H1 (cell line): ENCODE measurements around the gene NR2F6. TPM values are rescaled to one million over a fixed set of nuclear protein-coding genes. Genes with fewer than 3 reads are reported as not detected.
A peak's percentile ranks its signal among the peaks of the same experiment; 100 is the strongest.

Experiments
- CTCF ChIA-PET: fragments of 300-600 bp; sonication (Branson Sonifier 250); formaldehyde crosslinking; loops from one replicate; lab custom pipeline; 2021; ENCODE audit not compliant: partially characterized antibody; lab: Charles Lee
- POLR2A ChIA-PET: fragments of 300-600 bp; sonication (Branson Sonifier 250); formaldehyde crosslinking; loops from one replicate; lab custom pipeline; 2021; ENCODE audit warnings: inconsistent platforms; ENCODE audit not compliant: partially characterized antibody; lab: Charles Lee
- DNase-seq, 2 experiments: peaks; one replicate each; pipeline versions ENCODE4 v3.0.0 to v3.0.0-alpha.2; 2010 to 2022; ENCODE audit warnings: low spot score in 2 of 2, low read depth in 1 of 2, mixed read lengths in 1 of 2
- FAIRE-seq: peaks from 2 replicates; lab custom pipeline; 2011; peaks lifted over from hg19 to GRCh38; lab: Jason Lieb, UNC
- H2AFZ ChIP-seq: 2 replicates; pipeline ENCODE4 v1.8.1; 2012; ENCODE audit warnings: low read length, inconsistent platforms
- H2AK5ac ChIP-seq: 2 replicates; pipeline ENCODE4 v1.6.1; 2013; ENCODE audit warnings: low read depth, low read length
- H2BK120ac ChIP-seq: replicated peaks from 2 replicates; pipeline ENCODE3; 2013; ENCODE audit warnings: low read depth, low read length, inconsistent platforms
- H2BK12ac ChIP-seq: 2 replicates; pipeline ENCODE4 v1.6.1; 2013; ENCODE audit warnings: low read depth, low read length
- H2BK15ac ChIP-seq: 2 replicates; pipeline ENCODE4 v1.6.1; 2013; ENCODE audit warnings: low read length
- H2BK20ac ChIP-seq: 2 replicates; pipeline ENCODE4 v1.6.1; 2013; ENCODE audit warnings: low read length
- H2BK5ac ChIP-seq: 2 replicates; pipeline ENCODE4 v1.6.1; 2013; ENCODE audit warnings: low read depth, low read length
- H3K14ac ChIP-seq: 2 replicates; pipeline ENCODE4 v1.6.1; 2013; ENCODE audit warnings: inconsistent platforms; ENCODE audit not compliant: insufficient read length
- H3K18ac ChIP-seq: 2 replicates; pipeline ENCODE4 v1.6.1; 2013; ENCODE audit warnings: low read length; ENCODE audit errors: extremely low read depth
- H3K23ac ChIP-seq: 2 replicates; pipeline ENCODE4 v1.6.1; 2013; ENCODE audit warnings: inconsistent platforms; ENCODE audit not compliant: insufficient read length
- H3K23me2 ChIP-seq: 2 replicates; pipeline ENCODE4 v1.6.1; 2013; ENCODE audit warnings: low read depth, low read length
- H3K27ac ChIP-seq: 2 replicates; pipeline ENCODE4 v1.6.1; 2011; ENCODE audit warnings: low read depth, low read length, inconsistent platforms
- H3K27me3 ChIP-seq, 4 experiments: replicated peaks in 1 of 4; 1 replicate in 1 of 4; 2 replicates in 3 of 4; pipeline versions ENCODE4 v1.6.1 to v1.8.1; 2011 to 2013; ENCODE audit warnings: low read length in 3 of 4, mild to moderate bottlenecking in 3 of 4, inconsistent platforms in 2 of 4, mixed read lengths in 2 of 4, moderate library complexity in 1 of 4; ENCODE audit not compliant: control insufficient read depth in 3 of 4, insufficient read depth in 3 of 4; ENCODE audit errors: extremely low read depth in 1 of 4
- H3K36me3 ChIP-seq, 4 experiments: 2 replicates each; pipeline versions ENCODE4 v1.6.1 to v1.8.1; 2011 to 2013; ENCODE audit warnings: mild to moderate bottlenecking in 4 of 4, low read length in 3 of 4, moderate library complexity in 2 of 4, control low read depth in 1 of 4, inconsistent platforms in 1 of 4; ENCODE audit not compliant: insufficient read depth in 4 of 4, control insufficient read depth in 2 of 4
- H3K4ac ChIP-seq: replicated peaks from 2 replicates; pipeline ENCODE3; 2013; ENCODE audit warnings: low read length, low read depth, mixed read lengths, inconsistent platforms; ENCODE audit not compliant: insufficient read length
- H3K4me1 ChIP-seq, 4 experiments: replicated peaks in 1 of 4; 1 replicate in 1 of 4; 2 replicates in 3 of 4; pipeline versions ENCODE4 v1.6.1 to v1.8.1; 2011 to 2013; ENCODE audit warnings: low read length in 3 of 4, inconsistent platforms in 2 of 4, mixed read lengths in 1 of 4; ENCODE audit not compliant: insufficient read depth in 4 of 4, control insufficient read depth in 3 of 4
- H3K4me2 ChIP-seq, 2 experiments: 2 replicates each; pipeline versions ENCODE4 v1.6.1 to v1.8.1; 2011 to 2013; ENCODE audit warnings: low read depth in 2 of 2, low read length in 2 of 2, control low read depth in 1 of 2, inconsistent platforms in 1 of 2, mild to moderate bottlenecking in 1 of 2; ENCODE audit not compliant: insufficient read depth in 1 of 2
- H3K4me3 ChIP-seq, 4 experiments: fragments of 200-600, 300-600 bp in 1 of 4; sonication (generic), shearing (Covaris generic), sonication (Bioruptor Twin) in 1 of 4; 2 replicates each; pipeline versions ENCODE4 v1.5.1 to v1.8.1; 2011 to 2016; ENCODE audit warnings: low read length in 4 of 4, low read depth in 3 of 4, control low read depth in 2 of 4, inconsistent platforms in 2 of 4, mild to moderate bottlenecking in 2 of 4, mixed read lengths in 1 of 4, moderate library complexity in 1 of 4; ENCODE audit not compliant: insufficient read depth in 2 of 4; ENCODE audit errors: extremely low read depth in 1 of 4
- H3K56ac ChIP-seq: replicated peaks from 2 replicates; pipeline ENCODE3; 2013; ENCODE audit warnings: low read depth, mild to moderate bottlenecking, mixed read lengths, low read length, inconsistent platforms; ENCODE audit not compliant: insufficient read length
- H3K79me1 ChIP-seq: 2 replicates; pipeline ENCODE4 v1.6.1; 2013; ENCODE audit warnings: low read depth, low read length, control low read depth
- H3K79me2 ChIP-seq, 2 experiments: 2 replicates each; pipeline versions ENCODE4 v1.6.1 to v1.8.1; 2012 to 2013; ENCODE audit warnings: low read length in 2 of 2, mild to moderate bottlenecking in 2 of 2, inconsistent platforms in 1 of 2; ENCODE audit not compliant: insufficient read depth in 2 of 2, control insufficient read depth in 1 of 2
- H3K9ac ChIP-seq, 4 experiments: replicated peaks in 1 of 4; 1 replicate in 1 of 4; 2 replicates in 3 of 4; pipeline versions ENCODE4 v1.6.1 to v1.8.1; 2011 to 2013; ENCODE audit warnings: low read depth in 3 of 4, low read length in 3 of 4, control low read depth in 2 of 4, mild to moderate bottlenecking in 2 of 4, moderate library complexity in 2 of 4, inconsistent platforms in 1 of 4; ENCODE audit errors: extremely low read depth in 1 of 4
- H3K9me3 ChIP-seq, 2 experiments: 2 replicates each; pipeline versions ENCODE4 v1.6.1 to v1.8.1; 2012 to 2013; ENCODE audit warnings: mild to moderate bottlenecking in 2 of 2, moderate library complexity in 2 of 2, control low read depth in 1 of 2, inconsistent platforms in 1 of 2, low read depth in 1 of 2, low read length in 1 of 2, mixed read lengths in 1 of 2; ENCODE audit not compliant: insufficient read depth in 2 of 2
- H4K20me1 ChIP-seq, 2 experiments: replicated peaks in 1 of 2; 2 replicates each; pipeline versions ENCODE3 to v1.8.1; 2011 to 2013; ENCODE audit warnings: inconsistent platforms in 2 of 2, low read length in 2 of 2, mild to moderate bottlenecking in 1 of 2; ENCODE audit not compliant: insufficient read depth in 2 of 2, control insufficient read depth in 1 of 2
- H4K5ac ChIP-seq: 2 replicates; pipeline ENCODE4 v1.6.1; 2013; ENCODE audit warnings: low read length, low read depth, mixed read lengths, inconsistent platforms; ENCODE audit not compliant: insufficient read length
- H4K8ac ChIP-seq: 2 replicates; pipeline ENCODE4 v1.8.0; 2013; ENCODE audit warnings: mild to moderate bottlenecking, moderate library complexity, low read length, inconsistent platforms; ENCODE audit not compliant: insufficient read depth; ENCODE audit errors: extremely low read depth
- H4K91ac ChIP-seq: replicated peaks from 2 replicates; pipeline ENCODE3; 2013; ENCODE audit warnings: low read length, mixed read lengths, inconsistent platforms; ENCODE audit not compliant: insufficient read length
- E2F6 ChIP-seq: IDR thresholded peaks from 2 replicates; pipeline ENCODE4 v1.6.1; 2012; ENCODE audit warnings: inconsistent platforms
- HDAC2 ChIP-seq, 2 experiments: fragments of 300-600 bp in 1 of 2; sonication (generic) in 1 of 2; IDR thresholded peaks; 2 replicates each; pipeline ENCODE4 v1.6.1; 2011 to 2012; ENCODE audit warnings: low read depth in 2 of 2, low read length in 2 of 2, mild to moderate bottlenecking in 2 of 2, moderate library complexity in 2 of 2, borderline replicate concordance in 1 of 2, inconsistent platforms in 1 of 2
- KDM1A ChIP-seq: fragments of 200-600, 300-600 bp; sonication (generic); IDR thresholded peaks from 2 replicates; pipeline ENCODE4 v1.7.1; 2016; ENCODE audit warnings: mild to moderate bottlenecking, low read length, borderline replicate concordance
- KDM4A ChIP-seq: IDR thresholded peaks from one replicate; pipeline ENCODE4 v1.7.1; 2012; ENCODE audit warnings: low read depth, mild to moderate bottlenecking, moderate library complexity, low read length, inconsistent platforms; ENCODE audit not compliant: severe bottlenecking
- MAX ChIP-seq: IDR thresholded peaks from 2 replicates; pipeline ENCODE4 v1.6.1; 2012; ENCODE audit warnings: inconsistent platforms
- RAD21 ChIP-seq, 2 experiments: IDR thresholded peaks in 1 of 2; conservative IDR thresholded peaks in 1 of 2; 2 replicates each; pipeline ENCODE4 v1.6.1; 2011; ENCODE audit warnings: low read depth in 2 of 2, low read length in 2 of 2, improper control_type of control experiment in 1 of 2, inconsistent platforms in 1 of 2, mild to moderate bottlenecking in 1 of 2, moderate library complexity in 1 of 2
- SIN3A ChIP-seq, 2 experiments: IDR thresholded peaks in 1 of 2; conservative IDR thresholded peaks in 1 of 2; 2 replicates each; pipeline ENCODE4 v1.6.1; 2011 to 2012; ENCODE audit warnings: low read length in 2 of 2, improper control_type of control experiment in 1 of 2, low read depth in 1 of 2, mild to moderate bottlenecking in 1 of 2
- YY1 ChIP-seq: IDR thresholded peaks from 2 replicates; pipeline ENCODE4 v1.6.1; 2011; ENCODE audit warnings: low read depth, mild to moderate bottlenecking, low read length
- WGBS, 2 experiments: shearing (Covaris generic) in 1 of 2; methylation state at CpG; one replicate each; pipeline versions ENCODE4 v1.1.6 to v1.1.7; 2013 to 2015; ENCODE audit warnings: low lambda C conversion rate in 2 of 2, mixed read lengths in 2 of 2, inconsistent platforms in 1 of 2, low coverage in 1 of 2, missing lambda C conversion rate in 1 of 2; ENCODE audit not compliant: insufficient replicate concordance in 2 of 2, insufficient coverage in 1 of 2, insufficient read length in 1 of 2; ENCODE audit errors: extremely low coverage in 1 of 2, missing lambda C conversion rate in 1 of 2; 5-methylcytosine and 5-hydroxymethylcytosine counted together
- polyA plus RNA-seq, 7 experiments: library from polyadenylated mRNA; depleted of rRNA in 3 of 7; stranded (reverse) in 5 of 7; unstranded in 2 of 7; fragments of >200 nt in 5 of 7; fragments of 200-250 nt in 2 of 7; gene quantifications; 1 replicate in 5 of 7; 2 replicates in 1 of 7; 4 replicates in 1 of 7; pipeline versions ENCODE4 v1.2.1 to v1.2.3, GENCODE V29; 2011 to 2013; ENCODE audit warnings: missing spikeins in 2 of 7, mixed read lengths in 2 of 7
- total RNA-seq: library from RNA; stranded (reverse); fragmentation: NEBNext Ultra II Directional; extraction: Animal tissue kit (Norgen Biotek cat#: 25700); gene quantifications from 2 replicates; pipeline ENCODE4 v1.2.1, GENCODE V29; 2021

Gene NR2F6
- total and polyA plus RNA-seq, 2 of the 8 experiments (the other 6 are each of a cell fraction or from before 2014, with no cell fraction given), result 99.7 to 114 TPM

GRCh38 chr19:17282488-17283125 lies 36.9 kb upstream of the NR2F6 start:
- DNase-seq (peak in 1 of 2 experiments; percentile 97), FAIRE-seq (no peak)
- H4K8ac ChIP-seq, result peak overlapping the region; percentile 88
- no peak overlapping the region; a peak in 1 of 7 replicates for H3K9ac ChIP-seq
- H3K4me1 ChIP-seq, result peaks cover 0 to 3% (median under 1%) of the 10 kb centered on the region in 4 experiments; a peak in 3 of 7 replicates
- no peaks in the 10 kb centered on the region; the same call in 1 of the 2 replicates for H3K79me1 ChIP-seq
- no peak overlapping the region for H3K27ac ChIP-seq
- H2BK5ac ChIP-seq, result no peak overlapping the region
- H3K4me3 ChIP-seq, result peak overlapping the region; percentile 3 to 54 (median 20); a peak in 7 of 8 replicates
- H3K23me2 ChIP-seq, result no peaks in the 10 kb centered on the region; the same call in 1 of the 2 replicates
- peaks cover 0 to 3% of the 10 kb centered on the region in 2 experiments for H4K20me1 ChIP-seq
- peaks cover 0 to 6% of the 10 kb centered on the region in 2 experiments; a peak in 1 of 4 replicates for H3K9me3 ChIP-seq
- ChIA-PET CTCF (interaction anchor here (0.5 to 5.7 kb wide), 30 partner anchors 8 to 789 kb away, joined by 3 to 56 read pairs (median 4); partner anchors contain the start of genes BABAM1, OCEL1 and USHBP1), POLR2A (interaction anchor here (0.6 to 9.0 kb wide), 15 partner anchors 9 to 145 kb away, joined by 3 to 113 read pairs (median 4); partner anchors contain the start of genes BABAM1, DDA1, OCEL1 and USE1)
- no peak overlapping the region for H3K4ac ChIP-seq
- H2AFZ ChIP-seq, result no peak overlapping the region; the same call in 1 of the 2 replicates
- no peak overlapping the region for H3K56ac ChIP-seq
- peak overlapping the region; percentile 59 for H4K91ac ChIP-seq
- no peak overlapping the region for H2BK20ac ChIP-seq
- H3K27me3 ChIP-seq, result peaks cover 0 to 3% (median 0%) of the 10 kb centered on the region in 4 experiments; a peak in 3 of 7 replicates
- peak overlapping the region; percentile 0 to 68; a peak in 3 of 4 replicates for H3K4me2 ChIP-seq
- H2BK15ac ChIP-seq, result 0 out of 2 replicates have a peak overlapping the region, but pooled peaks have one; percentile 46
- no peak overlapping the region; the same call in 1 of the 2 replicates for H3K18ac ChIP-seq
- no peak overlapping the region for H2BK120ac ChIP-seq
- H4K5ac ChIP-seq, result no peak overlapping the region
- no peaks in the 10 kb centered on the region for H3K79me2 ChIP-seq
- H2AK5ac ChIP-seq, result no peak overlapping the region
- 25% methylated on average over 45 of the region's 45 CpGs; no CpG with 5 or more reads in 1 of the 2 experiments for WGBS, 2 experiments
- peak overlapping the region; percentile 78; the same call in 1 of the 2 replicates for H2BK12ac ChIP-seq
- no peak overlapping the region for H3K23ac ChIP-seq
- no peak overlapping the region for H3K14ac ChIP-seq
- H3K36me3 ChIP-seq, result peaks cover 0 to 4% (median 1%) of the 10 kb centered on the region in 4 experiments; a peak in 2 of 8 replicates
- TF ChIP-seq HDAC2 (IDR thresholded peaks at IDR 0.05; ENCODE audit: borderline replicate concordance in 1 of 2, low read depth in 2 of 2, low read length in 2 of 2) (peak in 1 of 2 experiments; percentile 54; a peak in 1 of 4 replicates), KDM4A (peak; percentile 22), YY1 (peak; percentile 37; the same call in 1 of the 2 replicates), MAX (peak; percentile 97), SIN3A (conservative IDR thresholded peaks at IDR 0.05 in 1 of 2, IDR thresholded peaks at IDR 0.05 in 1 of 2; ENCODE audit: low read depth in 1 of 2, low read length in 2 of 2) (peak in 1 of 2 experiments; percentile 50; a peak in 1 of 4 replicates), RAD21 (IDR thresholded peaks at IDR 0.05 in 1 of 2, conservative IDR thresholded peaks at IDR 0.05 in 1 of 2; ENCODE audit: low read depth in 2 of 2, low read length in 2 of 2) (peak; percentile 87 to 88), KDM1A (peak; percentile 34; the same call in 1 of the 2 replicates), E2F6 (peak; percentile 98)
